H9 (cell line): ENCODE results near the gene PTP4A1. TPM values are rescaled to one million over a fixed set of nuclear protein-coding genes. Genes with fewer than 3 reads are reported as not detected.

Experiments used
- DNase-seq: peaks from one replicate; pipeline ENCODE4 v3.0.0-alpha.2; 2017
- H2AFZ ChIP-seq: one replicate; pipeline ENCODE4 v1.6.1; 2013; ENCODE audit warnings: mild to moderate bottlenecking, low read length, control low read depth, moderate library complexity
- H2AK5ac ChIP-seq: 2 replicates; pipeline ENCODE4 v1.6.1; 2013; ENCODE audit warnings: low read length, control low read depth, mixed read lengths; ENCODE audit not compliant: insufficient read length
- H2BK120ac ChIP-seq: one replicate; pipeline ENCODE4 v1.6.1; 2013; ENCODE audit warnings: low read depth, mild to moderate bottlenecking, low read length, control low read depth, inconsistent platforms; ENCODE audit not compliant: poor library complexity, severe bottlenecking
- H2BK12ac ChIP-seq: 2 replicates; pipeline ENCODE4 v1.6.1; 2013; ENCODE audit warnings: low read length, control low read depth, mixed read lengths, low read depth; ENCODE audit not compliant: insufficient read length
- H2BK15ac ChIP-seq: 2 replicates; pipeline ENCODE4 v1.6.1; 2013; ENCODE audit warnings: low read depth, low read length, control low read depth
- H2BK20ac ChIP-seq: one replicate; pipeline ENCODE4 v1.6.1; 2013; ENCODE audit warnings: low read depth, mild to moderate bottlenecking, low read length, control low read depth, inconsistent platforms; ENCODE audit not compliant: poor library complexity, severe bottlenecking
- H2BK5ac ChIP-seq: 2 replicates; pipeline ENCODE4 v1.6.1; 2013; ENCODE audit warnings: low read length, control low read depth, mixed read lengths; ENCODE audit not compliant: insufficient read length
- H3K14ac ChIP-seq: 2 replicates; pipeline ENCODE4 v1.6.1; 2013; ENCODE audit warnings: low read length, control low read depth; ENCODE audit not compliant: insufficient read depth
- H3K18ac ChIP-seq: 2 replicates; pipeline ENCODE4 v1.6.1; 2013; ENCODE audit warnings: low read depth, mild to moderate bottlenecking, mixed read lengths, low read length, control low read depth; ENCODE audit not compliant: insufficient read length
- H3K23ac ChIP-seq: 2 replicates; pipeline ENCODE4 v1.6.1; 2013; ENCODE audit warnings: low read length, control low read depth, mixed read lengths, low read depth; ENCODE audit not compliant: insufficient read length
- H3K23me2 ChIP-seq: 2 replicates; pipeline ENCODE4 v1.6.1; 2013; ENCODE audit warnings: low read depth, mild to moderate bottlenecking, mixed read lengths, low read length, control low read depth; ENCODE audit not compliant: insufficient read length, poor library complexity, severe bottlenecking
- H3K27ac ChIP-seq: 2 replicates; pipeline ENCODE4 v1.5.1; 2013; ENCODE audit warnings: low read length, control low read depth, mixed read lengths, low read depth; ENCODE audit not compliant: insufficient read length
- H3K27me3 ChIP-seq: 2 replicates; pipeline ENCODE4 v1.6.1; 2013; ENCODE audit warnings: low read length, control low read depth, inconsistent platforms; ENCODE audit not compliant: insufficient read depth
- H3K4ac ChIP-seq: 2 replicates; pipeline ENCODE4 v1.6.1; 2013; ENCODE audit warnings: low read depth, mild to moderate bottlenecking, control low read depth, inconsistent platforms, low read length, moderate library complexity
- H3K4me1 ChIP-seq: 2 replicates; pipeline ENCODE4 v1.6.1; 2013; ENCODE audit warnings: low read length, control low read depth, inconsistent platforms; ENCODE audit not compliant: insufficient read depth
- H3K4me2 ChIP-seq: 2 replicates; pipeline ENCODE4 v1.6.1; 2013; ENCODE audit warnings: low read length, control low read depth, mixed read lengths; ENCODE audit not compliant: insufficient read length, insufficient read depth
- H3K56ac ChIP-seq: 2 replicates; pipeline ENCODE4 v1.6.1; 2013; ENCODE audit warnings: low read depth, mild to moderate bottlenecking, mixed read lengths, low read length, control low read depth; ENCODE audit not compliant: insufficient read length
- H3K79me1 ChIP-seq: 2 replicates; pipeline ENCODE4 v1.6.1; 2013; ENCODE audit warnings: low read depth, mild to moderate bottlenecking, moderate library complexity, low read length, control low read depth, inconsistent platforms; ENCODE audit not compliant: insufficient read depth, poor library complexity, severe bottlenecking
- H3K79me2 ChIP-seq: 2 replicates; pipeline ENCODE4 v1.6.1; 2013; ENCODE audit warnings: low read length, control low read depth, inconsistent platforms; ENCODE audit not compliant: insufficient read depth
- H3K9ac ChIP-seq: 2 replicates; pipeline ENCODE4 v1.6.1; 2013; ENCODE audit warnings: low read length, control low read depth, mixed read lengths; ENCODE audit not compliant: insufficient read length; ENCODE audit errors: extremely low read depth
- H3K9me3 ChIP-seq: one replicate; pipeline ENCODE4 v1.6.1; 2013; ENCODE audit warnings: low read depth, low read length, inconsistent platforms; ENCODE audit not compliant: control insufficient read depth
- H3T11ph ChIP-seq: one replicate; pipeline ENCODE4 v1.6.1; 2013; ENCODE audit warnings: mild to moderate bottlenecking, low read length, control low read depth, inconsistent platforms
- H4K20me1 ChIP-seq: one replicate; pipeline ENCODE4 v1.6.1; 2013; ENCODE audit not compliant: control insufficient read depth, insufficient read length, insufficient read depth
- H4K5ac ChIP-seq: 2 replicates; pipeline ENCODE4 v1.6.1; 2013; ENCODE audit warnings: low read depth, mild to moderate bottlenecking, mixed read lengths, low read length, control low read depth; ENCODE audit not compliant: insufficient read length
- H4K8ac ChIP-seq: replicated peaks from 2 replicates; pipeline ENCODE4 v1.6.1; 2013; ENCODE audit warnings: low read length, control low read depth, mixed read lengths, low read depth; ENCODE audit not compliant: insufficient read length
- H4K91ac ChIP-seq: 2 replicates; pipeline ENCODE4 v1.6.1; 2013; ENCODE audit warnings: low read depth, mild to moderate bottlenecking, moderate library complexity, mixed read lengths, low read length, control low read depth; ENCODE audit not compliant: insufficient read length
- H3K27ac Mint-ChIP-seq, 3 experiments: 2 replicates in 2 of 3; 3 replicates in 1 of 3; pipeline ENCODE4 v1.8.0; 2020 to 2021; ENCODE audit warnings: mixed read lengths in 3 of 3, mild to moderate bottlenecking in 1 of 3, moderate library complexity in 1 of 3
- H3K27me3 Mint-ChIP-seq: 2 replicates; pipeline ENCODE4 v1.8.0; 2021; ENCODE audit warnings: low read depth, mild to moderate bottlenecking, moderate library complexity, mixed read lengths
- H3K36me3 Mint-ChIP-seq, 3 experiments: 2 replicates in 2 of 3; 3 replicates in 1 of 3; pipeline ENCODE4 v1.8.0; 2020 to 2021; ENCODE audit warnings: low read depth in 3 of 3, mixed read lengths in 3 of 3; ENCODE audit not compliant: insufficient read depth in 1 of 3
- H3K4me1 Mint-ChIP-seq, 2 experiments: 2 replicates each; pipeline ENCODE4 v1.8.0; 2020; ENCODE audit warnings: mixed read lengths in 2 of 2
- H3K4me3 Mint-ChIP-seq, 2 experiments: 2 replicates in 1 of 2; 3 replicates in 1 of 2; pipeline ENCODE4 v1.8.0; 2020 to 2021; ENCODE audit warnings: mild to moderate bottlenecking in 2 of 2, mixed read lengths in 2 of 2, moderate library complexity in 1 of 2
- H3K9me3 Mint-ChIP-seq, 2 experiments: 2 replicates in 1 of 2; 3 replicates in 1 of 2; pipeline ENCODE4 v1.8.0; 2020; ENCODE audit warnings: mild to moderate bottlenecking in 2 of 2, mixed read lengths in 2 of 2, moderate library complexity in 1 of 2
- CTCF ChIP-seq: fragments of 200-600 bp; sonication (generic); conservative IDR thresholded peaks from 3 replicates; pipeline ENCODE4 v1.8.0; 2021; ENCODE audit warnings: antibody characterized with exemption, mild to moderate bottlenecking
- WGBS: extraction: QIAGEN DNeasy Blood & Tissue Kit; methylation state at CpG from one replicate; pipeline ENCODE4 v1.1.7; 2013; ENCODE audit warnings: missing lambda C conversion rate, low lambda C conversion rate, mixed read lengths; ENCODE audit not compliant: insufficient read length; ENCODE audit errors: extremely low coverage; 5-methylcytosine and 5-hydroxymethylcytosine counted together
- total RNA-seq: library from RNA; stranded (reverse); gene quantifications from 2 replicates; pipeline ENCODE4 v1.2.1, GENCODE V29; 2021

PTP4A1 gene
- total RNA-seq, 1 experiment from 2014 or later: 85.9 TPM

- H3K18ac ChIP-seq: no peak overlapping the region
- no peak overlapping the region for H3K23ac ChIP-seq
- no peak overlapping the region for H2AFZ ChIP-seq
- no CpG with 5 or more reads among the region's 1 CpG for WGBS
- H2BK120ac ChIP-seq: no peak overlapping the region
- no peak overlapping the region for H3T11ph ChIP-seq
- H3K56ac ChIP-seq: no peak overlapping the region
- no peak overlapping the region for H2BK12ac ChIP-seq
- no peak overlapping the region for H4K91ac ChIP-seq
- Mint-ChIP-seq H3K27me3 (peaks cover 45% of the 10 kb centered on the region), H3K27ac (no peak overlapping the region), H3K36me3 (no peaks in the 10 kb centered on the region), H3K9me3 (no peaks in the 10 kb centered on the region), H3K4me3 (no peak overlapping the region), H3K4me1 (no peaks in the 10 kb centered on the region)
- H3K23me2 ChIP-seq: no peaks in the 10 kb centered on the region
- H3K79me1 ChIP-seq: no peaks in the 10 kb centered on the region
- H3K27ac ChIP-seq: no peak overlapping the region
- H3K4ac ChIP-seq: no peak overlapping the region
- no peaks in the 10 kb centered on the region for H3K79me2 ChIP-seq
- no peak for TF ChIP-seq CTCF
- no peaks in the 10 kb centered on the region for H3K9me3 ChIP-seq
- no peak for DNase-seq
- no peaks in the 10 kb centered on the region for H3K4me1 ChIP-seq
- H3K14ac ChIP-seq: no peak overlapping the region
- no peak overlapping the region for H2AK5ac ChIP-seq
- H4K8ac ChIP-seq: no peak overlapping the region
- no peaks in the 10 kb centered on the region for H4K20me1 ChIP-seq
- H2BK5ac ChIP-seq: no peak overlapping the region
- H3K27me3 ChIP-seq: no peaks in the 10 kb centered on the region
- H2BK15ac ChIP-seq: no peak overlapping the region
- H3K4me2 ChIP-seq: no peak overlapping the region
- H2BK20ac ChIP-seq: no peak overlapping the region
- no peak overlapping the region for H4K5ac ChIP-seq
- no peak overlapping the region for H3K9ac ChIP-seq
Measured at GRCh38 chr6:63543001-63543400, 29.3 kb upstream of the PTP4A1 start.
